ENCODE measurements around the gene CNOT11.
"Not testable (repeated sequence)": the region's sequence is repeated elsewhere in the genome, so short reads cannot be mapped to it uniquely, and the experiment has no call there.

CNOT11 gene

GRCh38 chr2:101311696-101312017 lies 59.0 kb downstream of the CNOT11 start:
- DNase-seq = no peak

GRCh38 chr2:101316568-101316967 lies 63.9 kb downstream of the CNOT11 start:
- not testable (repeated sequence) for DNase-seq
